Kidney epithelial cell (primary cell): ENCODE results near the gene HARBI1. TPM values are rescaled to one million over a fixed set of nuclear protein-coding genes. Genes with fewer than 3 reads are reported as not detected.
"Not testable (repeated sequence)": the region's sequence is repeated elsewhere in the genome, so short reads cannot be mapped to it uniquely, and the experiment has no call there.

Source experiments
- DNase-seq: peaks from one replicate; pipeline ENCODE4 v3.0.0-alpha.2; 2010; ENCODE audit warnings: low read depth
- H3K27me3 ChIP-seq: 2 replicates; pipeline ENCODE4 v1.6.0; 2011; ENCODE audit warnings: low read length; ENCODE audit not compliant: control insufficient read depth, insufficient read depth
- H3K36me3 ChIP-seq: 2 replicates; pipeline ENCODE4 v1.5.1; 2011; ENCODE audit warnings: low read length; ENCODE audit not compliant: control insufficient read depth, insufficient read depth
- H3K4me3 ChIP-seq: 2 replicates; pipeline ENCODE4 v1.5.1; 2011; ENCODE audit warnings: low read depth, mild to moderate bottlenecking, control low read depth, low read length
- total RNA-seq: library from RNA; depleted of rRNA; stranded (reverse); fragments of >200 nt; gene quantifications from 2 replicates; pipeline ENCODE4 v1.2.3, GENCODE V29; 2015
- TF ChIP-seq, protein P1 (sequence below): IDR thresholded peaks from 2 replicates; pipeline ENCODE4 v1.5.1; 2011; ENCODE audit warnings: mild to moderate bottlenecking, moderate library complexity, low read length, control low read depth, inconsistent platforms; ENCODE audit not compliant: insufficient read depth, poor library complexity, severe bottlenecking

HARBI1 gene
- total RNA-seq, 1 donor from 2014 or later: 8.0 TPM

- peak; percentile 69 for DNase-seq
- Histone ChIP-seq H3K27me3 (no peaks in the 10 kb centered on the region), H3K36me3 (no peaks in the 10 kb centered on the region), H3K4me3 (peak within 1 kb of the TSS; percentile 76)
- TF ChIP-seq, protein P1, sequence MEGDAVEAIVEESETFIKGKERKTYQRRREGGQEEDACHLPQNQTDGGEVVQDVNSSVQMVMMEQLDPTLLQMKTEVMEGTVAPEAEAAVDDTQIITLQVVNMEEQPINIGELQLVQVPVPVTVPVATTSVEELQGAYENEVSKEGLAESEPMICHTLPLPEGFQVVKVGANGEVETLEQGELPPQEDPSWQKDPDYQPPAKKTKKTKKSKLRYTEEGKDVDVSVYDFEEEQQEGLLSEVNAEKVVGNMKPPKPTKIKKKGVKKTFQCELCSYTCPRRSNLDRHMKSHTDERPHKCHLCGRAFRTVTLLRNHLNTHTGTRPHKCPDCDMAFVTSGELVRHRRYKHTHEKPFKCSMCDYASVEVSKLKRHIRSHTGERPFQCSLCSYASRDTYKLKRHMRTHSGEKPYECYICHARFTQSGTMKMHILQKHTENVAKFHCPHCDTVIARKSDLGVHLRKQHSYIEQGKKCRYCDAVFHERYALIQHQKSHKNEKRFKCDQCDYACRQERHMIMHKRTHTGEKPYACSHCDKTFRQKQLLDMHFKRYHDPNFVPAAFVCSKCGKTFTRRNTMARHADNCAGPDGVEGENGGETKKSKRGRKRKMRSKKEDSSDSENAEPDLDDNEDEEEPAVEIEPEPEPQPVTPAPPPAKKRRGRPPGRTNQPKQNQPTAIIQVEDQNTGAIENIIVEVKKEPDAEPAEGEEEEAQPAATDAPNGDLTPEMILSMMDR: no peak
Observed at GRCh38 chr11:46593550-46594373, 23.3 kb downstream of the HARBI1 start, which contains the start of gene AMBRA1. Gene AMBRA1, minus strand, starts transcription at chr11:46594023. Its CDS starts 45,643 bp downstream, at chr11:46548380.

GRCh38 chr11:46590740-46591605 lies 26.1 kb downstream of the HARBI1 start:
- Histone ChIP-seq H3K4me3 (no peak overlapping the region), H3K27me3 (no peaks in the 10 kb centered on the region), H3K36me3 (no peaks in the 10 kb centered on the region)
- DNase-seq: no peak
- TF ChIP-seq, protein P1: no peak

GRCh38 chr11:46588915-46589314 lies 28.1 kb downstream of the HARBI1 start:
- Histone ChIP-seq H3K4me3 (no peak overlapping the region), H3K36me3 (no peaks in the 10 kb centered on the region), H3K27me3 (no peaks in the 10 kb centered on the region)
- DNase-seq: no peak
- TF ChIP-seq, protein P1: no peak

DNA sequence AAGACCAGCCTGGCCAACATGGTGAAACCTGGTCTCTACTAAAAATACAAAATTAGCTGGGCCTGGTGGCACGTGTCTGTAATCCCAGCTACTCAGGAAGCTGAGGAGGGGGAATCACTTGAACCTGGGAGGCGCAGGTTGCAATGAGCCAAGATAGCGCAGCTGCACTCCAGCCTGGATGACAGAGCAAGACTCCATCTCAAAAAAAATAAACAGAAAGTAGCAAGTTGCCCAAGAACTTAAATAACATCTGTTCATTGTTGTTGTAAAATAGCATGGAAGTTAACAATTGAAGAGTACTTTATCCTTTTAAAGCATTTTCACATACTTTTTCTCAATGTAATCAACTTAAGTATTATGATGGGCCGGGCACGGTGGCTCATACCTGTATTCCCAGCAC lies 28.9 kb downstream of the HARBI1 start:
- DNase-seq: no peak
- TF ChIP-seq, protein P1: no peak
- Histone ChIP-seq H3K27me3 (no peaks in the 10 kb centered on the region), H3K36me3 (no peaks in the 10 kb centered on the region), H3K4me3 (no peak overlapping the region)

DNA sequence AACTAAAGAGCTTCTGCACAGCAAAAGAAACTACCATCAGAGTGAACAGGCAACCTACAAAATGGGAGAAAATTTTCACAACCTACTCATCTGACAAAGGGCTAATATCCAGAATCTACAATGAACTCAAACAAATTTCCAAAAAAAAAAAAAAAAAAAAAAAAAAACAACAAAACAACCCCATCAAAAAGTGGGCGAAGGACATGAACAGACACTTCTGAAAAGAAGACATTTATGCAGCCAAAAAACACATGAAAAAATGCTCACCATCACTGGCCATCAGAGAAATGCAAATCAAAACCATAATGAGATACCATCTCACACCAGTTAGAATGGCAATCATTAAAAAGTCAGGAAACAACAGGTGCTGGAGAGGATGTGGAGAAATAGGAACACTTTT lies 33.5 kb downstream of the HARBI1 start:
- DNase-seq, H3K4me3 ChIP-seq, H3K36me3 ChIP-seq: not testable (repeated sequence)

GRCh38 chr11:46582588-46582987 lies 34.4 kb downstream of the HARBI1 start:
- TF ChIP-seq, protein P1: no peak

More for the DNA sequence above, 33.5 kb downstream of the HARBI1 start:
- not testable (repeated sequence) for H3K27me3 ChIP-seq

More at GRCh38 chr11:46582588-46582987, 34.4 kb downstream of the HARBI1 start:
- Histone ChIP-seq H3K36me3 (no peaks in the 10 kb centered on the region), H3K27me3 (no peaks in the 10 kb centered on the region), H3K4me3 (no peak overlapping the region)
- no peak for DNase-seq
